A172 (cell line): ENCODE data around the gene EHMT2. TPM values are rescaled to one million over a fixed set of nuclear protein-coding genes. Genes with fewer than 3 reads are reported as not detected.
"Not testable (repeated sequence)": the region's sequence is repeated elsewhere in the genome, so short reads cannot be mapped to it uniquely, and the experiment has no call there.

ENCODE experiments used
- DNase-seq: peaks from one replicate; pipeline ENCODE4 v3.0.0-alpha.2; 2015; ENCODE audit warnings: low spot score
- total RNA-seq: library from RNA; depleted of rRNA; stranded (reverse); fragments of >200 nt; shearing (Covaris generic); gene quantifications from 2 replicates; pipeline ENCODE4 v1.2.3, GENCODE V29; 2014

EHMT2 gene
- total RNA-seq, 1 experiment from 2014 or later = 85.7 TPM

- DNase-seq = no peak
Observed at GRCh38 chr6:31915351-31915750, 17.9 kb upstream of the EHMT2 start.

- no peak for DNase-seq
Observed at GRCh38 chr6:31911826-31912585, 14.5 kb upstream of the EHMT2 start.

GRCh38 chr6:31909298-31909697 lies 11.8 kb upstream of the EHMT2 start:
- DNase-seq = not testable (repeated sequence)

GRCh38 chr6:31908791-31909190 lies 11.3 kb upstream of the EHMT2 start:
- DNase-seq = no peak

- DNase-seq = not testable (repeated sequence)
Observed at GRCh38 chr6:31908255-31908654, 10.8 kb upstream of the EHMT2 start.

- no peak for DNase-seq
Observed at GRCh38 chr6:31907158-31907813, 9.8 kb upstream of the EHMT2 start.

GRCh38 chr6:31906727-31907126 lies 9.2 kb upstream of the EHMT2 start:
- not testable (repeated sequence) for DNase-seq

- no peak for DNase-seq
Observed at GRCh38 chr6:31906122-31906521, 8.6 kb upstream of the EHMT2 start.

- DNase-seq = no peak
Observed at GRCh38 chr6:31905041-31905440, 7.5 kb upstream of the EHMT2 start.

GRCh38 chr6:31903957-31904356 lies 6.5 kb upstream of the EHMT2 start:
- DNase-seq = no peak

GRCh38 chr6:31901953-31902643 lies 4.6 kb upstream of the EHMT2 start, which contains the start of gene ZBTB12:
Gene ZBTB12, minus strand, starts transcription at chr6:31902086. Its CDS starts 781 bp downstream, at chr6:31901305.
- DNase-seq = peak; percentile 87

- DNase-seq = peak; percentile 22
Observed at GRCh38 chr6:31901415-31901952, 4.0 kb upstream of the EHMT2 start.

GRCh38 chr6:31900917-31901414 lies 3.5 kb upstream of the EHMT2 start:
- DNase-seq = no peak

- DNase-seq = no peak
Observed at GRCh38 chr6:31899882-31900722, 2.6 kb upstream of the EHMT2 start.

GRCh38 chr6:31899215-31899614 lies 1.7 kb upstream of the EHMT2 start:
- no peak for DNase-seq

- DNase-seq = peak; percentile 33
Observed at GRCh38 chr6:31898383-31899011, 999 bp upstream of the EHMT2 start.

GRCh38 chr6:31896856-31897611 lies 464 bp downstream of the EHMT2 start:
- no peak for DNase-seq

- no peak for DNase-seq
Observed at GRCh38 chr6:31896493-31896855, 1.0 kb downstream of the EHMT2 start.

- no peak for DNase-seq
Observed at GRCh38 chr6:31892821-31893220, 4.7 kb downstream of the EHMT2 start.

GRCh38 chr6:31889331-31889972 lies 8.0 kb downstream of the EHMT2 start:
- DNase-seq = no peak
